Urothelium cell line (cell line): ENCODE data around the gene EXOC6B.

Source experiments
- DNase-seq: peaks from one replicate; pipeline ENCODE4 v3.0.0; 2011; ENCODE audit warnings: low spot score, mixed read lengths
- FAIRE-seq: peaks from 2 replicates; lab custom pipeline; 2011; peaks lifted over from hg19 to GRCh38; lab: Jason Lieb, UNC

EXOC6B gene

GRCh38 chr2:72130659-72131360, 695.0 kb downstream of the EXOC6B start:
- DNase-seq: no peak
- FAIRE-seq: no peak

DNA sequence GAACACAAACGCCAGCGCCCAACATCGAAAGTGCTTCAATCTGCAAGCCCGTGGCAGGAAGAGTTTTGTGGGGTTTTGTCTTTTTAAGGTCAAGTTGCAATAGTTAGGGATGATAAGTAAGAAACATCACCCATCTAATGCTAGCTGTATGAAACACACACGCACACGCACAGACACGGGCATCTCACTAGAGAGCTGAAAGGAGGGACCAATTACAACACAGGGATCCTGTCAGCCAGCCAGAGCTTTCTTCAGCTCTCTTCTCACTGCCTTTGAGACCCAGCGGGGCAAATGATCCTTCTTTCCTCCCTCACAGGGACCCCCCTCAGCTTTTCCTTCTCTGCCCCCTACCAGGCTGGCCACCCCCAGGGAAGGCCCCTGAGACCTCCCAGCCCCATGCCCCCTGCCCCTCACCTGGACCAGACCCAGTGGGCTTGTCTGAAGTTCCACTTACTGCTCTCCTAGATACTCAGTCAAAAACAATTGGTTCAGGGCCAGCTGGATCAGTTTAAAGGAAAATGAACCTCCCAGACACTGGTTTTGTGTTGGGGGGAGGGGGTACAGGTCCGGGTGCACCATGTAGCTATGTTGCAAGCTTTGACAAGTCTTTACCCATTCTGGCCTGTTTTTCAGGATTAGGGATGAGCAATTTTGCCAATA, 696.0 kb downstream of the EXOC6B start:
- DNase-seq (no peak), FAIRE-seq (no peak)

DNA sequence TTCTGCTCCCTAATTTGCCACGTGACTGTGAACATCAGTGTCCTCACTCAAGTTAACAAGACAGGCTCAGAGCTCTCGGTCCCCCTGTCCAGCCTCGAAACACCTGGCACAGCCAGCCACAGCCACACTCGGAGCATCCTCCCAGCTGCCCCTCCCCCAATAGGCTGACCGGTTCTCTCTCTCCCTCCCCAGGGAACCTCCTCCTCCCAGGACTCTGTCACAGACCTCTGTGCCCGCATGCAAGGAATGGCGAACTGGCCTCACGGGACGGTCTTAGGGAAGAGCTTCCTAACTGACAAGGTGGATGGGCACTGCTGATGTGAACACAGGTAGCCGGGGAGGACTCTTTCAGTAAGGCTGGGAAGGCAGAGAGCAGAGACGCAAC, 697.0 kb downstream of the EXOC6B start:
- DNase-seq: no peak
- FAIRE-seq: no peak

DNA sequence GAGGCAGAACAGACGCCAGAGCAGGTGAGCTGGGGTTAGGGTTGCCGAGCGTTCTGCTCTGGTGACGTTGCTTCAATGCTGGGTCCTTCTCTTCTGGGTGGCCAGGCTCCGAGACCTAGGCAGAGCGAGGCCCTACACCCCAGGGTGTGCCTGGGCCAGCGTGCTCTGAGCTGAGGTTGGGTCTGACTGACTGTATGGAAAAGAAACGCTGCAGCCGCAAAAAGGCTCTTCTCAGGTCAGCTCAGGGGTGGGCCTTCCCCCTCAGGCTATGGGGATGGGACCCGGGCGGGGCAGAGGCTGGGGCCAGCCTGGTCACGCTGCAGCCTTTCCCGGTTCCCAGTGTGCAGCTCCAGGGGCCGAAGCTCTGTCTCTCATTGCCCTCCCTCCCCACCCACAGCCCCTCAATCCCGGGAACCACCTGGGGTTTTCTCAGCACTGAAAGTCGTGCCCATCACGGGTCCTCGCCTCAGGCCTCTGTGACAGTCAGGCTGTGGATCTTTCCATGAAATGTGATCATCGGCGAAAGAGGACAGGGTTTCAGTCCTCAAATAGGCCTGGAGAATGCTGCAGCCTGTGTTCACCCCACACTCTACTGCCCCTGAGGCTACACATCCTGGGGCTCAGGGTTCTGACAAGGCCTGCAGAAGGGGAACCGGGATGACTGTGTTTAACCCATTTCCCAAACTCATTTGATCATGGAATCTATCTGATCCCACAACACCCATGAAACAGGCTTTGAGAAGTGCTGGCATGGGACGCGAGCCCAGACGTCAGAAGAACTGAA, 697.6 kb downstream of the EXOC6B start:
- FAIRE-seq: no peak
- DNase-seq: no peak

- FAIRE-seq: peak; percentile 40
- DNase-seq: no peak
These were observed 698.3 kb downstream of the EXOC6B start for GRCh38 chr2:72127401-72128058.

DNA sequence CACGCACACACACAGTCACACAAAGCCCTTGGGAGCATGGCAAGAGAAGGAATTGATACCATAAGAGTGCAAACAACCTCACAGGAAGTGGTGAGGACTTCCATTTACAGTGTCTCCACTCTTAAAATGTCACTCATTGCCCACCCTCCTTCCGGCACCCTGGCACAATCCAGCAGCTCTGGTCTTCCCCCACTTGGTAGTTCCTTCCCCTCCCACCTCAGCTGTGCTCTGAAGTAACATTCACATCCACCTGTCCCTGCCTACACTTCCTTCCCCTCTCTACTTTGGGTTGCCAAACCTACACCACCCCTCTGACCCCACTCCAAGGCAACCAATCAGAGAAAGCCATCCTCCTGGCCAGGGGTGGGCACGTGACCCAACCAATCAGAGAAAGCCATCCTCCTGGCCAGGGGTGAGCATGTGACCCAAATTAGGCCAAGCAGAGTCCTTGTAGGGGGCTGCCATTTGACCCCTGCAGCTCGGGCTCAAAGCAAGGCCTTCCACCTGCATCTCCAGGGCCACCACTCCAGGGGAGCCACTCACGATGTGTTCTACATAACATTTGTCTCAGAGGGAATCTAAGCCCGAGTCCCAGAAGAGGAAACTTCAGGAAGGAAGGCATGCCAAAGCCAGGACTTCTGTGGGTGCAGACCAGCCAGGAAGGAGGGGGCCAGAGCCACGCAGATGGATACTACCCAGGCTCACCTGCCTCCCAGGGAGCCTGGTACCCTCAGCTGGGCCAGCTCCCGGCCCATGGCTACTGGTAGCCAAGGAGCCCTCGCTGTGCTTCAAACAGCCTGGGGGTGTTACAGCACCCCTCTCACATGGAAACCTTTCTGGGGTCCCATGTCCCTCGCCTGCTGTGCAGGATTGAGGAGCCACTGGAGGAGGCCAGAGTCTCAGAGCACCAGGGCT, 699.4 kb downstream of the EXOC6B start:
- no peak for DNase-seq

More for the DNA sequence above, 699.4 kb downstream of the EXOC6B start:
- no peak for FAIRE-seq
